Measurements from ENCODE around the gene PRSS38. TPM values are rescaled to one million over a fixed set of nuclear protein-coding genes. Genes with fewer than 3 reads are reported as not detected.

The PRSS38 gene
- total RNA-seq, 1 donor from 2014 or later = not detected

DNA sequence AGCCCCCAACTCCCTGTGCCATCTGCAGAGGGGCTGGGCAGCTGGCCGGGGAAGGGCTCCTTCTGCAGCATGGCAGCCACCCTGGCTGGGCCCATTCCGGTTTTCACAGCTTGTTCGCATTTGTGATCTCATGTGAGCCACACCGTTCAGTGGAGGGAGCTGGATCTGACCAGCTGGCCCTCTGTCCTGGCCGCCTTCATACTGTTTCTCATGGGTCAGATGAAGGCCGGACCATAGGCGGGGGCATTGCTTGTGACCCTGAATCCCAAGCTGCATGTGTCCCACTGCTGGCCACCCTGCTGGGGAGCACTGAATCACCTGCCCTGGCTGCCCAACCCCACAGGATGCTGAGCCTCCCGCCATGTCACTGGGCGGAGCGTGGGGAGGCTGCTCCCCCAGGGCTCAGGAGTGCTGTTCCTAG is 36.4 kb upstream of the PRSS38 start:
- no peak for DNase-seq (ENCODE audit: low read depth, low spot score)

DNA sequence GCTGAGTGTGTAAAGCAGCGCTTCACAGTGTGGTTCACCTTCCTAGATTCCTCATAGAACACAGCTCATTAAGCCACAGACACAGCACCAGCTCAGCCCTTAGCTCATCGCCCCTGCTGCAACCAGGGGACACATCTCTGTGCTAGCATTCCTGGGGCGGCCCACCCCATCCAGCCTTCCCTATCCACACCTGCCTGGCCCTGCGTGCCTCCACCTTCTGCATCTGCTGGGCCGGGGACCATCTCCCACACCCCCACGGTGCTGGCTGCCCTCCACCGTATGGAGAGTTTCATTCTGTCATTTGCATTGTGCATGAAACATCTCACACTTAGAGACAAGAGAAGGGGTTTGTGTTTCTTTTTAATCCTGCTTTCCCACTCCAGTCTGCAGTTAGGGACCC is 35.8 kb upstream of the PRSS38 start:
- no peak for DNase-seq (ENCODE audit: low read depth, low spot score)

DNA sequence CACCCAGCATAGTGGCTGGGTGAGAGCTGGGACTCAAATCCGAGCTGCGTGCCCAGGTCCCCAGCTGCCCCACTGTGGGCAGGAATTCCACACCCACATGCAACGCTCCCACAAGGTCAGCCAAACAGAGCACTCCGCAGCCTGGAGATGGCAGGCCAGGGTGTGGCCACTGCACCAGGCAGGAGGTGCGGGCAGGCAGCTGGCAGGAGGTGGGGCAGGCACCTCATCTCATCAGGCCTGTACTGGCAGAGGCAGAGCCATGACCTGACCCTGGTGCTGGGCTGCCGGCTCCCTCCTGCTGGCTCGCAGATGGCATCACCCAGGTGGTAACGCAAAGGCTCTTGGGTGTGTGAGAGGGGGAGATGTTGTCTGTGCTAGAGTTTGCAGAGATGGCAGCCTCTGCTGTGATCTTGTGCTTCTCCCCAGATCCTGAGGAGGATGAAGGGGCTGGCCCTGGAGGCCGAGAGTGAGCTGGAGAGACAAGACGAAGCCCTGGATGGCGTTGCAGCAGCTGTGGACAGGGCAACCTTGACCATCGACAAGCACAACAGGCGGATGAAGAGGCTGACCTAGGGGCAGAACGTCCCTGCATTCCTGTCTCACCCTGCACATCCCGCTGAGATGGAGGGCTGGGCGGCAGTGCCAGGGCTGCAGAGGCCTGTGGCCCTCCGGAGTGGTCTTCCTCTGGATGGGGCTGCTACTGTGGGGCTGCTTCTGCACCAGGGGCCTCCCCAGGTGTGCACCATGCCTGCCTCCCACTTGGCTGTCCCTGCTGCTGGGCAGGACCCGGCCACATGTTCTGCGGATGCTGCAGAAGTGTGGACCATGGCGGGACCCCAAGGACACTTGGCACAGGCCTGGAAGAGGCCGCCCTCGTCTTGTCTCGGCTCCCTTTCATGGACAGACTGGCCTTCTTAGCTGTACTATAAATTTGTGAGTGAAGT is 35.1 kb upstream of the PRSS38 start:
- no peak for DNase-seq (ENCODE audit: low read depth, low spot score)

DNA sequence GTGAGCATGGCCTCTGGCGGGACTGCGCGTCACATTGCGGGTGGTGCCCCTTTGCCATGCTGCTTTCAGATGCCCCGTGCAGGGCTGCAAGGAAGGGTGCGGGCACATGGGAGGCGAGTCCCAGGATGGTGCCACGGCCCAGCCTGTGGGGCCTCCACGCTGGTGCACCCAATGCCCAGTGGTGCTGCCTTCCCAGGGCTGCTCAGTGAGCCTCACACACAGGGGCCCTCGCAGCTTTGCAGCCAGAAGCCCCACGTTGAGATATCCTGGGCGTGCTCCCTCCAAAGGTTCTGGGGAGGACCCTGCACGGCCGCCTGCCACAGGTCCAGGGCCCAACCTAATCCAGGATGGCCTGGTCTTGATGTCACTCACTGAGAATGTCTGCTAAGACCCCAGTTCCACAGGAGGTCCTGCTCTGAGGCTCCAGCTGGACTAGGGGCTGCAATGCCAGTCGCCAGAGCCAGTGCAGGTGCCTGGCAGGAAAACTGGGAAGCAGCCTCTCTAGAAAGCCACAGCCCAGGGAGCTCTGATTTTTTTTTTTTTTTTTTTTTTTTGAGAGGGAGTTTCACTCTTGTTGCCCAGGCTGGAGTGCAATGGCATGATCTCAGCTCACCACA is 34.1 kb upstream of the PRSS38 start:
- no peak for DNase-seq (ENCODE audit: low read depth, low spot score)

DNA sequence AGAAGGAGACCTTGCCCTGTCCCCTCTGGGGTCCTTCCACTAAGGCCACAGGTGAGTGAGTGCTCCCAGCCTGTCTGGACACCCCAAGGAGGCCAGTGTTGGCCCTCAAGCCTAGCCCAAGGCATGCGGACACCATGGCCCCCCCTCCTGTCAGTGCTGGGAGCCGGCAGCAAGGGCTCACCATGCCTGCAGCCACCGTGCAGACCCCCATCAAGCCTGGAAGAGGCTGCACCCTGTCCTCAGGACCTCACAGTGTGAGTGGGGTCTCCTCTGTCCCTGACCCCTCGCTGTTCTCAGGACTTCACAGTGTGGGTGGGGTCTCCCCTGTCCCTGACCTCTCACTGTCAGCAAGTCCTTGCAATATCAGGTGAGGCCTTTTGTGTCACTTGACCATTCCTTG is 33.2 kb upstream of the PRSS38 start:
- DNase-seq (ENCODE audit: low read depth, low spot score) = no peak

DNA sequence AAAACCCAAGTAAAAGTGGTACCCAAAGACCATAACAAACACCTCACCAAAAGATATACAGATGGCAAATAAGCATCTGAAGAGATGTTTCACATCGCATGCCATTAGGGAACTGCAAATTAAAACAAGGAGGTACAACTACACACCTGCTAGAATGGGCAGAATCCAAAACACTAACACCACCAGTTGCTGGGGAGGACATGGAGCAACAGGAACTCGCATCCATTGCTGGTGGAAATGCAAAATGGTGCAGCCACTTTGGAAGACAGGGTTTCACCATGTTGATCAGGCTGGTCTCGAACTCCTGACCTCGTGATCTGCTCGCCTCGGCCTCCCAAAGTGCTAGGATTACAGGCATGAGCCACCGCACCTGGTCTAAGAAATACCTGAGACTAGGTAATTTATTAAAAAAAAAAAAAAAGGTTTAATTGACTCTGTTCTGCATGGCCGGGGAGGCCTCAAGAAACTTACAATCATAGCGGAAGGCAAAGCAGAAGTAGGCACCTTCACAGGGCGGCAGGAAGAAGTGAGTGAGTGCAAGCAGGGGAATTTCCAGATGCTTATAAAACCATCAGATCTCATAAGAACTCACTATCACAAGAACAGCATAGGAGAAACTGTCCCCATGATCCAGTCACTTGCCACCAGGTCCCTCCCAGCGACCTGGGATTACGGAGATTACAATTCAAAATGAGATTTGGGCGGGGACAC is 30.2 kb upstream of the PRSS38 start:
- DNase-seq (ENCODE audit: low read depth, low spot score) = no peak

DNA sequence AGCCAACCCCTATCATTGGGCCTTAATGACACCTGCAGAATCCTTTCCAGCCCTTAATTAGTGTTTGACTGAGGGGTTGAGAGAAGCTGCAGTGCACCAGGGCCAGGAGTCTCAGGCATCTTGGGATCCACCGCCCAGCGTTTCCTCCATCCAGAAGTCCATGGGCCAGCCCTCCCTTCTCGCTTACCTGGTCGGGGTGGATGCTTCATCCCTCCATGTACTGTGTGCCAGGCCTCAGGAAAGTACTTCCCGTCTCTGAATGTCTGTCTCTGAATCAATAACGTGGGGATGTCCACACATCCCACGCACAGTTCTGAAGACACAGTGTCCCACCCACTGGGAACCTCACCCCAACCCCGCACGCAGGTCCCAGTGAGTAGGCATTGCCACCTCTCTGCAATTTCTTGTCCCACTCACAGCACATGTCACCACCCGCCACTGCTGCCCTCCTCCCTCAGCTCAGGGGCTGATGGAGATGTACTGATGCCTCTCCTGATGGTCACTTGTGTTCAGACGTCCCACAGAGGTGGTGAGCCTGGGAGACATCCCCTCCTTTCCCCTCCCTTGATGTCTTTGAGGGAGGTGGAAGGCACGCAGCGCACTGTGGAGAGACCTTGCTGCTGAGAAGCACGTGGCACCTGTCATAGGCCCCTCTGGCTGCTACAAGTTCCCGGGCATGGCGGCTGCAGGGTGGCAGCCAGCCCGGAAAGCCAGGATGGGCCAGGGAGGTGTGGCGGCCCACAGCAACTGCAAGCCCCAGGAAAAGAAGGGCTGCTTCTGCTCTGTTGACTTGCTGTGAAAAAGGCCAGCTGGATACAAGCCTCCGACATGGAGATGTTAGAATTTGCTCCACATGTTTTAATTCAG is 29.4 kb upstream of the PRSS38 start:
- no peak for DNase-seq (ENCODE audit: low read depth, low spot score)

DNA sequence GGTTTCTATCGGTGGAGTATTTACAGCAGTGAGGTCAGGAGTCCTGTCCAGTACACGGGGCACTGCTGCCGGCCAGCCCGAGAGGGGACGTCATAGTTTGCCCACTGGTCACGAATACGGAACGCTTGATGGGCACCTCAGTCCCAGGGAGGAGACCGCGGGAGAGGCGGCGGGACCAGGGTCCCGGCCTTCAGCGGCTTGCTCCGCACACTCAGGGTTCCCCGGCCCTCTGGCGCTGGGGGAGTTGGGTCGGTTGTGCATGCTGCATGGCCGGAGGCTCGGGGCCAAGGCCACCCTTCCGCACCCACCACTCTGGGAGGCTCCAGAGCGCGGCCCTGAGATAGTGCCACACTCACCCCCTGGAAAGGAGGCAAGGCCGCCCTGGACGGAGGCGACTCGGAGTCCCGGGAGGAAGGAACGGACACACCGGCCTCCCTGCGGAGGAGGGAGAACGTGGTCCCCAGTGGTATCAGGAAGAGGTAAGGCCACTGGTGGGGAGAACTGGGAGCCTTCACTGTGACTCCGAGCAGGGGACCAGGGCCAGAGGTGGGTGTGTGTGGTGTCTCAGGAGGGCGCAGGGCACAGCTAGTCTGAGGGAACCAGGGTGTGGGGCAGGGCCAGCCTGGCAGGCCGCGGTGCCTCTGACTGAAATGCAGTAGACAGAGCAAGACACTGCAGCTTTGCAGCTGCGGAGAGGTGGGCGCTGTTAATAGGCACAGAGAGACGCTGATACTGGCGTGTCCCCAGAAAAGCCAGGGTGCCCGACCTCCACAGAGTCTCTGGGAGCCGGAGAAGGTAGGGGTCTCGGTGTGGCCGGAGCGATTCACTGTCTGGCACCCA is 28.6 kb upstream of the PRSS38 start:
- DNase-seq (ENCODE audit: low read depth, low spot score) = no peak

DNA sequence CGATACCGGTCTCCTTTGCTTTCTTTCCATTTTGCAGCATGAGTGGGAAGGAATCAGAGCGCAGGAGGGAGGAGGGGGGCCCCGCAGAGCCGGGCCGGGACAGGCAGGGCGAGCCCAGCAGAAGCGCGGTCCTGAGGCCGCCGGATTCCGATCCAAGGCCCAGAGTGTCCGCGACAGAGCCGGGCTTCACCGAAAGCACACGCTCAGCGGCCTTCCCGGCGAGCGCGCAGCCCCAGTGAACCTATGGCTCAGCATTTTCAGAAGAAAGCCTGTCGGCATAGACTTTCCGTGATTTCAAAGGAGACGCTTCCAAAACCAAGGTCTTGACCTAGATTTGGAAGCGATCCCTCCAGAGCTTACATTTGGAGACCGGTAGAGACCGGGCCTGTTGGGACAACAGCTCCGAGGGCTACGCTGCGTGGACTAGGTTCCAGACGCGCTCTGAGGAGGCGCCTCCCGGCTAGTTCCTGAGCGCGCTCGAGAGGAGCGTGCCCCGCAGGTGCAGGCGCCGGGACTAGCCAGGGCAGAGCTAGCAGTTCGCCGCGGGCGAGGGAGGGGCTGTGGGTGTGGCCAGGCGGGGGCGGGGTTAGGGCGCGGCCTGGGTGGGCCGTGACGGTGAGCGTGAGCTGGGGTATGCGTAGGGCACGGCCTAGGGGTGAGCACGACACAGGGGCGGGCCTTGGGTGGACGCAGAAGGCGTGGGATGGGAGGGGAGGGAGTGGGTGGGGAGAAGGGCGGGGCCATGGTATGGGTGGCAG is 27.8 kb upstream of the PRSS38 start:
- DNase-seq (ENCODE audit: low read depth, low spot score) = peak; percentile 66

DNA sequence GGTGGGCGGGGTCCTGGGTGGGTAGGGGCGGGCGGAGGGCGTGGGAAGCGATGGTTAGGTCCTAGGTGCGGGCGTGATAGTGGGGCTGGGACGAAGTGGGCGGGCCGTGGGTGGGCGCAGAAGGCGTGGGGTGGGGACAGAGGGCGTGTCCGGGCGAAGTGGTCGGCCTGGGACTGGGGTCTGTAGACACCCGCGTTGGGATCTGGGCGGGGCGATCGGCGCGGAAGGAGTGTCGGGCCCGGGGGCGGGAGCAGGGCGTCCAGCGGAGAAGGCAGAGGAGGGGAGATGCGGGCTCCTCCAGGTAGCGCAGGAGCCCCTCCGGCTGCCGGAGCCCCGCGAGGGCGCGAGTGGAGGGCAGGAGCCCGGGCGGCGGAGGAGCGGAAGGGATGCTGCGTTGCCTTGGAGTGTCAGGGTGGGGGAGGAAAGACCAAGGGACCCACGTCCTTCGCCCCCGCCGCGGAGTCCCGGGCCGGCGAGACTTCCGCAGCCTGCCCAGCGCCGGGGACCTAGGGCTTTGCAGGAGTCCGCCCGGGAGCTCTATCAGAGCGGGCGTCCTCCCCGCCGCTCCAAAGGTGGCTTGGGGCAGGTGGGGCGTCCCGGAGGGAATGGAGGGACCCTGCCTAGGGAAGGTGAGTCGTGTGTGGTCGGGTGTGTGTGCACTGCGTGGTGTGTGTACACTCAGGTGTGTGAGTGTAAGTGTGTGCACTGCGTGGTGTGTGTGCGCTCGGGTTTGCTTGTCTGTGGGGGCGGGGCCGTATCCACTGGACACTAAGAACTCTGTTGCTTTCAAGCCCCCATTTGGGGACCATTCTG is 27.0 kb upstream of the PRSS38 start:
- DNase-seq (ENCODE audit: low read depth, low spot score) = no peak

DNA sequence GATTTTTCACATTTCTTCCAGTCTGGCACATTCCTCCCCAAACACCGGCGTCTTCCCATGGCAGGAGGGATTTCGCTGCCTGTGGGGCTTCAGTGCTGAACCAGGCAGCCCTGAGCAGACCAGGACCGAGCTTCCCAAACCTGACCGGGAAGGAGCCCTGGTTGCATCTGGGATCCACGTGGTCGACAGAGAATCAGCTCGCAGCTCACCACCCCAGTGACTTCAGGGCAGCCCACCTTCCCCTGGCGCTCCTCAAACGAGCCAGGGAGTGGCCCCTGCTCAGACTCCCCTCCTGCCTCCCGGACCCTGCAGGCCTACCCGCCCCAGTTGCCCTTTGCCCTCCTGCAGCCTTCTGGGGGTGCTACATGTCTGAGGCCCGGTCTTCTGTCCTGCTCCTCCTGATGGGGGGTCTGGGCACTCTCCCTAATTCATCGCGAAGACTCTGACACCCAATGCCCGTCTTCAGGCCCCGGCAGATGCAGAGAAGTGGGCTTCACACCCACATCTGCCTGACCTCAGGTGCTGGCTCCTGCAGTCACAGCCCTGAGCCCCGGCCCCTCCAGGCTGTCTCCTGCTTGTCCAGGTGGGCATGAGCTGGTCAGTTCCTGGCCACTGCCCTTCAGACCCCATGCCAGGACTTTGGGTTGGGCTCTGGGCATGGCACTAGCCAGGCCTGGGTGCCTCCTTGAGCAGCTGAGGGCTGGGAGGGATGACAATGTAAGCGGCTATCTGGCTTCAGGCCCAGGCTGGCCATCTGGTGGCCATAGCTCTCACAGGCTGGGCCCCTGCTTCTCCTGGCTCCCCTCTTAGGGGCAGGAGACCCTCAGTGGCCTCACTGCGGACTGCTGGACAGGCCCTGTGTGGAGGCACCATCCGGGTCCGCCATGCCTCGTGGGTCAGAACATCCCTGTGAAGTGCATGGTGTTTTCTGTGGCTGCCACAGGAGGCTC is 26.1 kb upstream of the PRSS38 start:
- no peak for DNase-seq (ENCODE audit: low read depth, low spot score)

DNA sequence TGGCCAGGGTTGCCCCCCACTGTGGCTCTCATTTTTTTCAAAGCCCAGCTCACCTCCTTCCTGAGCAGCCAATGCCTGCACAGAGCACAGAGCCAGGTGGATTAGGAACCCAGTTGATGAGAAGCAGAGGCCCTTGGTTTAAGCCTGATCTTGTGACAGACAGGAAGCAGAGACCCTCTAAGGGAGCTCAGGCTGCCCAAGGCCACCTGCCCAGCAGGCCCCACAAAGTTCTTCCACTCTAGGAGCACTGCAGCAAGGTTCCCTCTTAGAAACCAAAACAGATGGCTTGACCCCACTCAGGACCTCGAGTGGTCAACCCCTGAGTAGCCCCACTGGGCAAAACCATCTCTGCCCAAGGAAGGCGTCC is 25.5 kb upstream of the PRSS38 start:
- DNase-seq (ENCODE audit: low read depth, low spot score) = no peak

DNA sequence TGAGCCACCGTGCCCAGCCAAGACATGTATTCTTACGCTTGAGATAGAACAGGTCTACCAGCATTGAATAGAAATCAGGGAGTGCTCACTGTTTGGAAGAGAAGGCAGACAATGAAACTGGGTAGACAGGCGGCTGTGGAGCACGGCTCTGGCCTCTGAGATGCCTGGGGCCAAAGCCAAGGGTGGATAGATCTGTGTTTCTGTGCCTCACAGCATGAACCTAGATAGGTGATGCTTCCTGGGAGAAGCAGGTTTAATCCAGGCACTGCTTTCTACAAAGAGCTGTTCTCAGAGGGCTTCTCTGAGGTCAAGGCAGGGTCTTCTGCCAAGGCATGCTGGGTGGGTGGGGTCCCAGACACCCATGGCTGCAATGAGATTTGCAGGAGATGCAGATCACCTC is 24.6 kb upstream of the PRSS38 start:
- DNase-seq (ENCODE audit: low read depth, low spot score) = no peak

DNA sequence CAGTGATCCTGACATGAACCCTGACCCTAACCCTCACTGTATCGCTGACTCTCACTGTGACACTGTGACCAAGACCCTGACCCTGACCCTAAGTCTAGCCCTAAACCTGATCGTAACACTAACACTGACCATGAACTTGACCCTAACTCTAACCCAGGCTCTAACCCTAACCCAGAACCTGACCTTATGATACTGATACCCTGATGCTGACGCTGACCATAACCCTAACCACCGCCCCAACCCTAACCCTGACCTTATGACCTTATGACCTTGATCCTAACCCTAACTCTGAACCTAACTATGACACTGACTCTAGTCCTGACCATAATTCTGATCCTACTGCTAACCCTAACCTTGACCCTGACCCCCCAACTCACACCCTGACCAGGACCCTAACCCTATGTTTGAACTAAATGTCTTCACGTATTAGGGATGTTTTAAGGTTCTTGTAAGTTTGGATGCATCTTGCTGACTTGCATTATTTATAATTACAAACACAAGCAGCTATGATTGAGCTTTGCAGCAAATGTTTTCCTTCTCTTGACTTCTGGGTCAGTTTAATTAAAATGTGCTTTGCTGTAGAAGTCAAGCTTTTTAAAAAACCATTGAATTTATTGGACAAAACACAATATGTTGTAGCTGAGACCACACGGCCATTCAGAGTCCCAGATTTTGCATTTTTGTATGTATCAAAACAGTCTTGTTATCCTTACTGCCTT is 23.9 kb upstream of the PRSS38 start:
- DNase-seq (ENCODE audit: low read depth, low spot score) = no peak

DNA sequence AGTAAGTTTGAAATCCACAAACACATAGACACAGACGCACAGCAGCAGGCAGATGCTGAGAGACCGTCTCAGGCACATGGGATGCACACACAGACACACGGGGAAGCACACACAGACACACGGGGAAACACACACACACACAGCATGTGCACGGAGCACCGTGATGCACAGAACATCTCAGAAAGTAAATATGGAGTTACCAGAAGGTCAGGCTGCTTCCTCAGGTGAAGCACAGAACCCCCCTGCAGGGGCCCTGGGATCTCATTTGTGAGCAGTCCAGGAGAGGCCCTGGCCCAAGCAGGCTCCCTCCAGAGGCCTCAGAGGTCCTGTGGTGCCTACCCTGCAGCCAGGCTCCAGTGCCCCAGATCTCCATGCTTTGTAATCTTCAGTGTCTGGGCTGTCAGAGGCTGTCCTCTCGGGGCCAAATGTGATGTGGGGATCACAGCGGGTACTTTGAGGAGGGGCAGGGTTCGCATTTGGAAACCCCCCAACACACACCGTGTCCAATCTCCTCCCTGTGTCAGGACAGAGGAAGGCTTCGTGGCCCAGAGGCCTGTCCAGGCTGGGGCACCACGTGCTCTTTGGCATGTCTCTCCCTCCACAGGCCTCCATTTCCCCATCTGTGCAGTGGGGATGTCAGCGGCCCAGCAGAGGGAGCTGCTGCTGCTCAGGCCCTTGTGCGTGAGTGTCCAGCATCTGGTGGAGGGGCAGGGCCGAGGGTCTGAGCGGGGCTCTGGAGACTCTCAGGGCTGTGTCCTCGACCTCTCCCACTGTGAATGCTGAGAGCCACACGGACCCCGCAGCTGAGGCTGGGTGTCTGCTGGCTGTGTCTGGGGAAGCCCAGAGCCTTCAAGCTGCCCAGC is 23.0 kb upstream of the PRSS38 start:
- no peak for DNase-seq (ENCODE audit: low read depth, low spot score)

All from pulmonary artery endothelial cell (primary cell).